AG04449 (cell line): Measurements from ENCODE around the gene LGI1.
A peak's percentile ranks its signal among the peaks of the same experiment; 100 is the strongest.

Experiments
- CTCF ChIA-PET: fragments of 350-600 bp; formaldehyde crosslinking; extraction: SDS; loops from one replicate; lab custom pipeline; 2021; ENCODE audit warnings: antibody characterized with exemption; lab: Yijun Ruan, JAX
- POLR2A ChIA-PET: fragments of 400-600, 350-600 bp; formaldehyde crosslinking; extraction: SDS; loops from one replicate; lab custom pipeline; 2020; ENCODE audit warnings: antibody characterized with exemption, inconsistent platforms; lab: Yijun Ruan, JAX
- DNase-seq: peaks from one replicate; pipeline ENCODE4 v3.0.0-alpha.2; 2010; ENCODE audit warnings: low read depth, low spot score
- H3K4me3 ChIP-seq: 2 replicates; pipeline ENCODE4 v1.5.1; 2011; ENCODE audit warnings: low read depth, mild to moderate bottlenecking, control low read depth, low read length
- TF ChIP-seq, protein P1 (sequence below): IDR thresholded peaks from one replicate; pipeline ENCODE4 v1.5.1; 2011; ENCODE audit warnings: mild to moderate bottlenecking, moderate library complexity, low read length, control low read depth, inconsistent platforms; ENCODE audit not compliant: insufficient read depth; ENCODE audit errors: missing control alignments

LGI1 gene

DNA sequence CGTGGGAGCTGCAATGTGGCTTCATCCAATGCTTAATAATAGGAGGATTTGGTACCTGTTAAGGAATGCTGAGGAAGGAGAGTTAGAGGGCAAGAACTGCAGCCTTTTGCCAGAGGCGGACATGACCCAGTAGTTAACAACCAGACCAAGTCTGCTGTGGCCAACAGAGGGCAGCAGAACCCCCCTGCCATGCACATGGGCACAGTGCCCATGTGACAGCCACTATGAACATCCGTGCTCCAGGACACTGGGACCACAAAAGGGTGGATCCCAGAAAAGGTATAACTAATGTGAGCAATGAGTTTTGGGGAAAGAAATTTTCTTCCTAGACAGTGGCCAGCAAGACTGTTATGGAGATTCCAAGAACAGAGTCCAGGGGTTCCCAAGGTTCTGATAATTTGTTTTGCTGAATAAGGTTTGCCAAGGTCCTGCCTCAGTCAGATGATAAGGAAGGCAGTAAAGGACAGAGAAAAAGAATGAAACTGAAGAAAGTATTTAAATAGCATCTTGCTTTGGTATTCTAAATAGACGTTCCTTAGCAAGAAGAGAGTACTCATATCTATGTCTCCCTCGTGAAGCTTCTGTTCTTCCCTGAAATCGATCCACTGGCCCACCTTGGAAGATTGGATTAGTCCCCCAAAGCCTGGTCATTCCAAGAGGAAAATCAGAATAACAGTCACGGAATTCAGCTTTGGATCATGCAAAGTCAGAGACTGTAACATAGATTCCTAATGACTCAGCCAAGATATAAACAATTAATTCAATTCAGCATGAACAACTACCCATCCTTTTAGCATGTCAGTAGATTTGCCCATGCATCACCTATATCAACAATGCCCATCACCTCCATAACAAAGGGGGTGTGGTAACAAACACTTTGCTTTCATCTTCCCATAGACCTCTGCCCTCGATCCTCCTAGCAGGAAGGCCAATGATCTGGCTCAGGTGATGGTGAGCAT, 56.0 kb downstream of the LGI1 start:
- H3K4me3 ChIP-seq, result no peak overlapping the region
- TF ChIP-seq, protein P1, sequence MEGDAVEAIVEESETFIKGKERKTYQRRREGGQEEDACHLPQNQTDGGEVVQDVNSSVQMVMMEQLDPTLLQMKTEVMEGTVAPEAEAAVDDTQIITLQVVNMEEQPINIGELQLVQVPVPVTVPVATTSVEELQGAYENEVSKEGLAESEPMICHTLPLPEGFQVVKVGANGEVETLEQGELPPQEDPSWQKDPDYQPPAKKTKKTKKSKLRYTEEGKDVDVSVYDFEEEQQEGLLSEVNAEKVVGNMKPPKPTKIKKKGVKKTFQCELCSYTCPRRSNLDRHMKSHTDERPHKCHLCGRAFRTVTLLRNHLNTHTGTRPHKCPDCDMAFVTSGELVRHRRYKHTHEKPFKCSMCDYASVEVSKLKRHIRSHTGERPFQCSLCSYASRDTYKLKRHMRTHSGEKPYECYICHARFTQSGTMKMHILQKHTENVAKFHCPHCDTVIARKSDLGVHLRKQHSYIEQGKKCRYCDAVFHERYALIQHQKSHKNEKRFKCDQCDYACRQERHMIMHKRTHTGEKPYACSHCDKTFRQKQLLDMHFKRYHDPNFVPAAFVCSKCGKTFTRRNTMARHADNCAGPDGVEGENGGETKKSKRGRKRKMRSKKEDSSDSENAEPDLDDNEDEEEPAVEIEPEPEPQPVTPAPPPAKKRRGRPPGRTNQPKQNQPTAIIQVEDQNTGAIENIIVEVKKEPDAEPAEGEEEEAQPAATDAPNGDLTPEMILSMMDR, result peak; percentile 57
- POLR2A ChIA-PET, result no interaction called here
- DNase-seq, result no peak
- CTCF ChIA-PET, result interaction anchor here (0.6 to 6.0 kb wide), 13 partner anchors 9 to 260 kb away, joined by 3 to 81 read pairs (median 5); partner anchors contain the start of genes FRA10AC1 and LGI1

DNA sequence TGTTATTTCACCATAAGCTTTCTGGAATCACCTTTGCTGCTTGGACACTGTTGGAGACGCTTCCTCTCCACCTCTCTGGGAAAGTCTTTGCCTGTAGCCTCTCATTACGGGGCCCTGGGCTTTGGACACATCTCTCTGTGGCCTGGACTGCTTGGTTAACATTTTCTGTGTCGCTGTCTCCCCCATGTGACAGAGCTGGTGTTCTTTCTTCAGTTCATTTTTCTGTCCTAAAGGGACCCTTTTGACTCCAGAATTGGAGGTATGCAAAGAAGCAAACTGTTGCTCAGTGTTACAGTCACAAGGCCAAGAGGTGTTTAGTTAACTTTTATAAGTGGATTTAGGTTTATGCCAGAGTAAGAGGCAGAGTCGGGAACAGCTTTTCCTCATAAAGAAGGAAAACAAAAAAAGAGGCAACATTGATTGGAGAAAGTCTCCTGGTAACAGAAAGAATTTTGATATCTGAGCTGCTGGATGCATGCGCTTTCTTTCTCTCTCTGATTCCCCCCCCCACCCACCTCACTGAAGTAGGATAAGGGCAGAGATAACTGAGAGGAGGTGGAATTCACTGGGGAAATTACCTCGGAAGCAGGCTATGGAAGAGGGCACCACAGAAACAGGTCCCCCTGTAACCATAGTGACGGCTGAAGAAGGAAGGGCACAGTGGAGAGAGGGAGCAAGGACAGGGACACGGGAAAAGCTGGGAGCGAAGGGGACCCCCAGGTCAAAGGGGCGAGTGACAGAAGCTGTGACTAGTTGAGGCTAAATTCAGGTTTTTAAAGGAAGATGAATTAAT, 57.8 kb downstream of the LGI1 start:
- TF ChIP-seq, protein P1, result no peak
- ChIA-PET POLR2A (interaction anchor here (0.5 to 0.7 kb wide), 2 partner anchors 121 to 320 kb away, joined by 3 read pairs; no protein-coding TSS in a partner anchor), CTCF (interaction anchor here (0.6 to 6.0 kb wide), 39 partner anchors 9 to 518 kb away, joined by 3 to 81 read pairs (median 3); partner anchors contain the start of gene FRA10AC1)
- DNase-seq, result no peak
- H3K4me3 ChIP-seq, result no peak overlapping the region

DNA sequence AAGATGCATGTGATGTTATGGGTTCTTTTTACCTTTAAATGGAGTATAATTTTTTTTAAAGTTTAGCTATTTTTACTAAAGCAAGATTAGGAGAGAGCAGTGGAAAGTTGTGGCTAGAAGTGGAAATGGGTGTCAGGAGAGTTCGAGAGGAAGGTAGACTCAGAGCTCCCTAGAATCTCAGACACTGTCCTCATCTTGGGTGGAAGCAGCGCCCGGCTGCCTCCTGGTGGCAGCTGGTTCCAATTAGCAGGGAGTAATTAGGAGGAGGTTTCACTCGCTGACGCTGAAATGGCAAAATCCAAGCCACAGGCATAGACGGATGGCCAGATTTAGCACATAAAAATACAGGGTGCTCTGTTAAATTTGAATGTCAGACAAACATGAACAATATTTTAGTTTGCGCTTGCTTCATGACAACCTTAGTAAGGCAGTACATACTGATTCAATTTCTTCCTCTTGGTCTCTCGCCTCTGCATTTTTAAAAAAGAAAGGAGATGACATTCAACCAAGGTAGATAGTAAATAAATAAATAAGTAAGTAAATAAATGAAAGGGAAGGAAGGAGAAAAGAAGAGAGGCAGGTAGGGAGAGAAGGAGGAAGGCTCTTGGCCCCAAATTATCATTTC, 58.5 kb downstream of the LGI1 start:
- CTCF ChIA-PET, result interaction anchor here (0.6 to 6.0 kb wide), 33 partner anchors 8 to 517 kb away, joined by 3 to 81 read pairs (median 3); partner anchors contain the start of gene FRA10AC1
- DNase-seq, result no peak
- POLR2A ChIA-PET, result interaction anchor here (0.5 to 0.7 kb wide), 2 partner anchors 122 to 321 kb away, joined by 3 read pairs; no protein-coding TSS in a partner anchor
- TF ChIP-seq, protein P1, result peak; percentile 78
- H3K4me3 ChIP-seq, result no peak overlapping the region

DNA sequence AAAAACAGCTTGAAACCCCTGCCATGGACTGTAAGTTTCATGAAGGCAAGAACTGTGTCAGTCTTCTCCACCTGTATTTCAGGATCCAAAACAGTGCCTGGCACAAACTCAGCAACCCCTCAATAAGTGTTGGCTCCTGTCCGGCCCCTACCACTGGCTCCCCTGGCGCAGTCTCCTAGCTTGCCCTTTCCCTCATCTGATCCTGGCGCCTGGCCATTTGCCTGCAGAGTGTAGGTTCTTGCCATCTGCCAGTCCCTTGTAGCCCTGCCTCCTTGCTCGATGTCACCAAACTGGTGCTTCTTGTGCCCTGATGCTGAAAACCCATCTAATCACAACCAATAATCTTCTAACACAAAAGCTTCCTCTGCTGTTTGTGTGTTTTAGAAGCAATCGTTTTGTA, 60.4 kb downstream of the LGI1 start:
- CTCF ChIA-PET, result interaction anchor here (0.9 to 6.0 kb wide), 9 partner anchors 11 to 683 kb away, joined by 3 to 48 read pairs (median 6); partner anchors contain the start of gene FRA10AC1
- DNase-seq, result no peak
- no peak overlapping the region for H3K4me3 ChIP-seq
- TF ChIP-seq, protein P1, result no peak
- POLR2A ChIA-PET, result no interaction called here

DNA sequence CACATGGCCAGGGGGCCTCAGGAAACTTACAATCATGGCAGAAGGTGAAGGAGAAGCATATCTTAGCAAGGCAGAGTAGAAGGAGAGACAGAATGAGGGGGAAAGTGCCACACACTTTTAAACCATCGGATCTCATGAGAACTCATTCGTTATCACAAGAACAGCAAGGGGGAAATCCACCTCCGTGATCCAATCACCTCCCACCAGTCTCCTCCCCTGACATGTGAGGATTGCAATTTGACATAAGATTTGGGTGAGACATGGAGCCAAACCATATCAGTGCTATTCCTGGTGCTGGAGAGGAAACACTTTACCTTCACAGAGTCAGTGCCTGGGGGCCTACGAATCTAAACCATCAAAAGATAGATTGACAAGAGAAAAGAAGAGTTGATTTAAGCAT, 61.8 kb downstream of the LGI1 start:
- no peak for DNase-seq
- POLR2A ChIA-PET, result no interaction called here
- CTCF ChIA-PET, result interaction anchor here (2.2 to 5.1 kb wide), 2 partner anchors 40 to 117 kb away, joined by 17 to 38 read pairs; partner anchors contain the start of gene FRA10AC1
- TF ChIP-seq, protein P1, result no peak
- no peak overlapping the region for H3K4me3 ChIP-seq
